Measurements from ENCODE around the gene DIP2C.

The DIP2C gene

DNA sequence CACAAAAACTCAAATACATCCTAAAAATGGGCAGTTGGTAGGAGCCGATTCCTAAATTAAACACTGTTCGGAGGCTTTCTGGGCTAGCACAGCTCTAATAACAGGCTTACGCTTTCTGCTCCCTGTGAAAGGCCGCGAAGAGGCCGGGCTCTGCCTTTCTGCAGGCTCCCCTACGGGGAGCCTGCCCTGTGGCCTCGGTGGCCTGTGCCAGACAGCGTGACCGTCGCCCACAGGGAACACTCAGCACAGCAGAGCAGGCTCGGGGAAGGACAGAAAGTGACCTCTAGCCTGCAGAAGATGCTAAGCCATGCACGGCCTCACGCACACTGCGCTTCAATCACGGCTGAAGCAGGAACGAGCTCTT is 64.2 kb downstream of the DIP2C start:
- POLR2A ChIA-PET, result interaction anchor here (1.3 kb wide), 1 partner anchor 9 kb away, joined by 3 read pairs; no protein-coding TSS in a partner anchor
- no peak for DNase-seq (ENCODE audit: extremely low spot score)

DNA sequence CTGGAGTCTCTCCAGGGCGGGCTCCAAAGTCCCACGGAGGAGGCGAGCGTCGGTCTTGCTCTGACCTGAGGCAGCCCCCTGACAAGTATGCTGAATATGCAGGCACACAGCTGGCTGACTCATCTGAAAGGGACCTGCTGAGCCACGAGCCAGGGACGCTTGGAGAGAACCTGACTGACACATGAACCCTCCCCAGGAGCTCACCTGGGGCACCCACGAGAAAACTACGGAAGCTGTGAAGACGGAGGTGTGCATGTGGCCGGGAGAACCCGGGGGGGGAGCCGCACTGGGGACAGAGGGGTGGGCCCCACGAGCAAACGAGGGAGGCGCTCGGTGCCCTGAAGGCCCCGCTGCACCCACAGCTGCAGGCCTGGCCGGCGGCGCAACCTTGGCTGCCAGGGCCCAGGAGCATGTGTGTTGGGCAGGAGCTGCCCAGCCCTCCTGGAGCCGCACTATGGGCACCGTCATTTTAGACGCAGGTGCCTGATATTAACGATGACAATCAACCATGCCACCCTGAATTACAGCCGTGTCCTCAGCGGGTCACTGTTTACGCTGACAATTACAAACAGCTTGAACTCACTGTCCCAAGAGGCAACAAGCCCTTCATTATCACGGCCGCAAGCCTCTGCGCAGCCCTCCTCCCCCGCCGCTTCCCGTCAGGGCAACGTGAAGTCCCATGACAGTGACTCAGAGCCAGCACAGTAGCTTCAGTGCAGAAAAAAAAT is 64.7 kb downstream of the DIP2C start:
- TF ChIP-seq, protein P1, sequence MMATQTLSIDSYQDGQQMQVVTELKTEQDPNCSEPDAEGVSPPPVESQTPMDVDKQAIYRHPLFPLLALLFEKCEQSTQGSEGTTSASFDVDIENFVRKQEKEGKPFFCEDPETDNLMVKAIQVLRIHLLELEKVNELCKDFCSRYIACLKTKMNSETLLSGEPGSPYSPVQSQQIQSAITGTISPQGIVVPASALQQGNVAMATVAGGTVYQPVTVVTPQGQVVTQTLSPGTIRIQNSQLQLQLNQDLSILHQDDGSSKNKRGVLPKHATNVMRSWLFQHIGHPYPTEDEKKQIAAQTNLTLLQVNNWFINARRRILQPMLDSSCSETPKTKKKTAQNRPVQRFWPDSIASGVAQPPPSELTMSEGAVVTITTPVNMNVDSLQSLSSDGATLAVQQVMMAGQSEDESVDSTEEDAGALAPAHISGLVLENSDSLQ (IDR thresholded peaks at IDR 0.05), result 0 out of 2 replicates have a peak, but pooled peaks have one; percentile 3
- no peak for TF ChIP-seq L3MBTL2 (conservative IDR thresholded peaks at IDR 0.05)
- TF ChIP-seq ARNT (IDR thresholded peaks at IDR 0.05), result no peak
- ChIA-PET CTCF (no interaction called here), POLR2A (interaction anchor here (1.3 kb wide), 1 partner anchor 10 kb away, joined by 3 read pairs; no protein-coding TSS in a partner anchor)
- DNase-seq (ENCODE audit: extremely low spot score), result peak; percentile 47

More for the DNA sequence above, 64.2 kb downstream of the DIP2C start:
- no peak for TF ChIP-seq NFRKB (IDR thresholded peaks at IDR 0.05)
- TF ChIP-seq BHLHE40 (IDR thresholded peaks at IDR 0.05; ENCODE audit: borderline replicate concordance), result no peak
- TF ChIP-seq, protein P1 (IDR thresholded peaks at IDR 0.05), result no peak
- TF ChIP-seq SP1 (IDR thresholded peaks at IDR 0.05), result no peak
- TF ChIP-seq TARDBP (IDR thresholded peaks at IDR 0.05), result no peak
- CTCF ChIA-PET, result interaction anchor here (0.7 kb wide), 1 partner anchor 18 kb away, joined by 4 read pairs; no protein-coding TSS in a partner anchor

DNA sequence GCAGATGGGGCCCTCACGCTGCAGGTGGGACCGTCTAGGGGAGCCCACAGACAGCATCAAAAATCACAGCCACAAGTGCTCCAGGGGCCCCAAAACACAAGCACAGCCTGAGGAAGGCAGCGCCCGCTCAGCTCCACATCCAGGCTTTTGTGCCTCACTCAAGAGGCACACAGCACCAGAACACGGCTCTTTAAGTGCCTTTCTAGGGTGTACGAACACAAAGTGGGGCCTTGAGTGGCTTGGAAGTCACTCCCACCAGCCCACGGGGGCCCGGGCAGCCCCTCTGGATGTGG is 65.2 kb downstream of the DIP2C start:
- ChIA-PET CTCF (no interaction called here), POLR2A (no interaction called here)
- no peak for TF ChIP-seq TARDBP (IDR thresholded peaks at IDR 0.05)
- TF ChIP-seq SUZ12 (IDR thresholded peaks at IDR 0.05), result no peak
- no peak for TF ChIP-seq L3MBTL2 (conservative IDR thresholded peaks at IDR 0.05)
- TF ChIP-seq FOXA1 (IDR thresholded peaks at IDR 0.05), result no peak
- TF ChIP-seq SP1 (IDR thresholded peaks at IDR 0.05), result no peak
- TF ChIP-seq CTBP1 (IDR thresholded peaks at IDR 0.05; ENCODE audit: borderline replicate concordance), result no peak
- DNase-seq (ENCODE audit: extremely low spot score), result no peak

DNA sequence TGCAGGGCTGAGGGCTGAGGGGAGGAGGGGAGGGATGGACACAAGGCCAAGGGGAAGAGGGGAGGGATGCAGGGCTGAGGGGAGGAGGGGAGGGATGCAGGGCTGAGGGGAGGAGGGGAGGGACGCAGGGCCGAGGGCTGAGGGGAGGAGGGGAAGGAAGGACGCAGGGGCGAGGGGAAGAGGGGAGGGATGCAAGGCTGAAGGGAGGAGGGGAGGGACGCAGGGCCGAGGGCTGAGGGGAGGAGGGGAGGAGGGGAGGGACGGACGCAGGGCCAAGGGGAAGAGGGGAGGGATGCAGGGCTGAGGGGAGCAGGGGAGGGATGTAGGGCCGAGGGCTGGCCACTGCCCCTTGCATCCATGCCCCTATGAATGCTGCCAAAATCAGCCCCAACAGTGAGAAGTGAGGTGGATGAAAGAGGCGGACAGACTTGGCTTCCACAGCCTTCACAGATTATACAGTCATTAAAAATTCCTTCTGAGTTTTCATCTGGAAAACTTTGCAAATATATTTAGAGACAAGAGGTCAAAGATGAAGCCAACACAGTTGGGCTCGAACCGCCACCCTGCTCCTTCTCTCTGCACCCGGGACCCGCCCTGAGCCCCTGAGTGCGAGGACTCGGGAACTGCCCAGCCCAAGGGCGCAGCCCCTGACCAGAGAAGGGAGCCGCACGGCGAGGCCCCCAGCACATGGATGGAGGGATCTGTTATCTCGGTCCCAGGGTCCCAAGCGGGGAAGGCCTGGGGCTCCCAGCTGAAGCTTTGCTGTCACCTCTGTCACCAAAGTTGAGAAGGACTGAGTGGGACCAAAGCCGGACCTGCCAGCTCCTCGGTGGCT is 65.8 kb downstream of the DIP2C start:
- CTCF ChIA-PET, result no interaction called here
- no peak for DNase-seq (ENCODE audit: extremely low spot score)

DNA sequence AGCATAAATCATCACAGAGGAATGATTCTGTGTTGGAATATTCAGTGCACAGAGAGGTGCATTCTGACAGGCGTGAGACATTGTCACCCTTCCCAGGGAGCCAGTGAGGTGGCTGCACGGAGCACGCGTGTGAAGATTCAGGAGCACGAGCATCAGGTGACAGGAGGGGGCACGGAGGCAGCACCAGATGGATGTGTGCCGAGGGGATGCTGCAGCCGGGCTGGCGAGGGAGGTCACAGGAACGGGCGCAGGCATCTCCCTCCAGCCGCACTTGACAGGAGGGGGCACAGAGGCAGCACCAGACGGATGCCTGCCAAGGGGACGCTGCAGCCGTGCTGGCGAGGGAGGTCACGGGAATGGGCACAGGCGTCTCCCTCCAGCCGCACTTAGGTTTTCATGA is 66.5 kb downstream of the DIP2C start:
- CTCF ChIA-PET, result no interaction called here
- TF ChIP-seq FOXA1 (IDR thresholded peaks at IDR 0.05) (no peak), TARDBP (IDR thresholded peaks at IDR 0.05) (no peak), CTBP1 (IDR thresholded peaks at IDR 0.05; ENCODE audit: borderline replicate concordance) (no peak), NFRKB (IDR thresholded peaks at IDR 0.05) (no peak), FOXK2 (IDR thresholded peaks at IDR 0.05) (no peak), FOXM1 (IDR thresholded peaks at IDR 0.05; ENCODE audit: borderline replicate concordance) (no peak), LEF1 (IDR thresholded peaks at IDR 0.05; ENCODE audit: borderline replicate concordance) (no peak), ARNT (IDR thresholded peaks at IDR 0.05) (no peak), HDGF (IDR thresholded peaks at IDR 0.05; ENCODE audit: borderline replicate concordance) (no peak), SP1 (IDR thresholded peaks at IDR 0.05) (no peak), ZNF384 (IDR thresholded peaks at IDR 0.05) (no peak), ELF4 (IDR thresholded peaks at IDR 0.05) (no peak), SUZ12 (IDR thresholded peaks at IDR 0.05) (no peak), BHLHE40 (IDR thresholded peaks at IDR 0.05; ENCODE audit: borderline replicate concordance) (no peak), L3MBTL2 (conservative IDR thresholded peaks at IDR 0.05) (no peak)
- TF ChIP-seq, protein P1 (IDR thresholded peaks at IDR 0.05), result no peak
- no peak for DNase-seq (ENCODE audit: extremely low spot score)
- POLR2A ChIA-PET, result no interaction called here

More for the DNA sequence above, 65.8 kb downstream of the DIP2C start:
- TF ChIP-seq L3MBTL2 (conservative IDR thresholded peaks at IDR 0.05), result no peak
- TF ChIP-seq, protein P1 (IDR thresholded peaks at IDR 0.05), result no peak
- TF ChIP-seq NFRKB (IDR thresholded peaks at IDR 0.05), result no peak
- TF ChIP-seq ARNT (IDR thresholded peaks at IDR 0.05), result no peak
- TF ChIP-seq FOXA1 (IDR thresholded peaks at IDR 0.05), result no peak
- no peak for TF ChIP-seq FOXM1 (IDR thresholded peaks at IDR 0.05; ENCODE audit: borderline replicate concordance)
- TF ChIP-seq TARDBP (IDR thresholded peaks at IDR 0.05), result no peak
- TF ChIP-seq LEF1 (IDR thresholded peaks at IDR 0.05; ENCODE audit: borderline replicate concordance), result no peak
- TF ChIP-seq ELF4 (IDR thresholded peaks at IDR 0.05), result no peak
- TF ChIP-seq SUZ12 (IDR thresholded peaks at IDR 0.05), result no peak
- TF ChIP-seq HDGF (IDR thresholded peaks at IDR 0.05; ENCODE audit: borderline replicate concordance), result no peak
- TF ChIP-seq ZNF384 (IDR thresholded peaks at IDR 0.05), result no peak
- no peak for TF ChIP-seq FOXK2 (IDR thresholded peaks at IDR 0.05)
- no peak for TF ChIP-seq CTBP1 (IDR thresholded peaks at IDR 0.05; ENCODE audit: borderline replicate concordance)
- TF ChIP-seq SP1 (IDR thresholded peaks at IDR 0.05), result no peak
- TF ChIP-seq BHLHE40 (IDR thresholded peaks at IDR 0.05; ENCODE audit: borderline replicate concordance), result no peak
- POLR2A ChIA-PET, result no interaction called here

Data from HEK293T (cell line).